CD4-positive, alpha-beta T cell treated with Interferon gamma for 1 hour (primary cell): ENCODE measurements around the gene CFAP43.
"Not testable (repeated sequence)": the region's sequence is repeated elsewhere in the genome, so short reads cannot be mapped to it uniquely, and the experiment has no call there.

ENCODE experiments used
- DNase-seq: peaks from one replicate; pipeline ENCODE4 v3.0.0-alpha.2; 2020

CFAP43 gene

DNA sequence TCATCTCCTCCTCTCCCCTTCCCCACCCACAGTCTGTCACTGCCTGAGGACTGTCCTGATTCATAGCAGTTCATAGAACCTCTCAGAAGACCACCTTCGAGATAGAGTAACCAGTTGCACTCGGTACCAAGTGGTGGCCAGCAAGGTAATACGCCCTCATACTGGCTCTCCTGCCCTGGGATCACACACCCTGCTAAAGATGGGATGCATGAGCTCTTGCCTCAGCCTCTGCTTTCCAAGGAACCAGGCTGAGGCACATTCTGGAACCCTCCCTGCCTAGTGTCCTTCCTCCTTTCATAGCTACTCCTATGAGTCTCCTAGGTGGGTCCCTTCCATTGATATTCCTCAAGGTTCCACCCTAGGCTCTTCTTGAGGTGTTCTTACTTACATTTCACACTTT, 15.5 kb downstream of the CFAP43 start:
- DNase-seq = no peak

DNA sequence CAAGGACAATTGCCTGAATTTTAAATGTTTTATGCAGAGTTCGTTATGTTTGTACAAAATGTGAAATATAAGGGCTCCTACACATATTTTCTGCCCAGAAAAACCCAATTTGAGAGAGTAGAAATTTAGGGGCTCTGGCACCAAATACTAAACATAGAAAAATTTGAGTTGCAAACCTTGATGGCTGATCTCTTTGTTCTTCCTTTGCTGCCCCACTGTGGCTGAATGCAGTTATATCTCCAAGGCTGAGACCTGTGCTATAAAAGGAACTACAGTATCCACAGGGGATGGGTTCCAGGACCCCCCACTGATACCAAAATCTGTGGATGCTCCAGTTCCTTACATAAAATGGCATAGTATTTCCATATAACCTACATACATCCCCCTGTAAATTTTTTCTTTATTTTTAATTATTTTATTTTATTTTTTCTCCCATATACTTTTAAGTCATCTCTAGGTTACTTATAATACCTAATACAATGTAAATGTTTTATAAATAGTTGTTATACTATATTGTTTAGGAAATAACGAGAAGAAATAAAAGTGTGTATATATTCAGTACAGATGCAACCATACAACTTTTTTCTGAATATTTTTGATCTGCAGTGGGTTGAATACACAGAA, 22.5 kb downstream of the CFAP43 start:
- peak; percentile 2 for DNase-seq

DNA sequence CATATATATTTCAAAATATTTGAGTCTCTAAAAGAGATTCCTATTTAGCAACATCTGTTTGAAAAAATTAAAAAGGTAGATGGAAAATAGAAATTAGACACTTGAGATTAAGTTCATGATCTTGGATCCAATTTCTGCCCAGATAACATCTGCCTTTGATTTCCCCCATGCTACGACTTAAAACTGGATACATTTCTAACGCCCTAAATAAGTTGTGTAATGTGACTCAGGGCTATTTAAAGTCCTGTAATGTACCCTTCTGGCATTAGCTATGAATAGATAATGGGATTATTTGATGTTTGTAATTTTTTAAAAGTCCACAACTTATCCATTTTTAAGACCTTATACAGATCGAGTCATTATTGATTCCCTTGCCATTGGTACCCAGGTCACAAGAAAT, 23.4 kb downstream of the CFAP43 start:
- DNase-seq = no peak

DNA sequence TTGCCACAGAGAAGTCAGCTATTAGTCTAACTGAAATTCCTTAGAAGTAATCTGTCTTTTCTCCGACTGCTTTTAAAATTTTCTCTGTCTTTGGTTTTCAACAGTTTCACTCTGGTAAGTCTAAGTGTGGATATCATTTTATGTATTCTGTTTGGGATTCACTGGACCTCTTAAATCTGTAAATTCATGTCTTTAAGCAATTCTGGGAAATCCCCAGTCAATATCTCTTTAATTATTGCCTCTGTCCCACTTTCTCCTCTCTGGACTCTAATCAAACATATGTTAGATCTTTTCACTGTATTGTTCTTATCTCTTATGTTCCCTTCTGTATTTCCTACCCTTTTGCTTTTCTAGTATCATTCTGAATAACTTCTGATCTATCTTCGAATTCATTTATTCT, 29.9 kb downstream of the CFAP43 start:
- no peak for DNase-seq

DNA sequence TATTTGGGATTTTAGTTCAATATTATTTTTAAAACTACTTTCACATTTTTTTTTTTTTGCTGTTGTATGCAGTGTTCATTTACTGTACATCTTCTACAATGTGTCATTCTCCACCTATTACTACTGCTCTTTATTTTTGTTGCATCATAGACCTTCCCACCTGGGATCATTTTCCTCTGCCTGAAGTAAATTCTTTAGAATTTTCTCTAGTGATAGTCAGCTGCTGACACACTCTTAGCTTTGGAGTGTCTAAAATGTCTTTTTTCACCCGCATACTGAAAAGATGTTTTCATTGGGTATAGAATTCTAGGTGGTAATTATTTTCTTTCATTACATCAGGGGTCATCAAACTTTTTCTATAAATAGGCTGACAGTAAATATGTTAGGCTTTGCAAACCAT, 30.5 kb downstream of the CFAP43 start:
- DNase-seq = no peak

DNA sequence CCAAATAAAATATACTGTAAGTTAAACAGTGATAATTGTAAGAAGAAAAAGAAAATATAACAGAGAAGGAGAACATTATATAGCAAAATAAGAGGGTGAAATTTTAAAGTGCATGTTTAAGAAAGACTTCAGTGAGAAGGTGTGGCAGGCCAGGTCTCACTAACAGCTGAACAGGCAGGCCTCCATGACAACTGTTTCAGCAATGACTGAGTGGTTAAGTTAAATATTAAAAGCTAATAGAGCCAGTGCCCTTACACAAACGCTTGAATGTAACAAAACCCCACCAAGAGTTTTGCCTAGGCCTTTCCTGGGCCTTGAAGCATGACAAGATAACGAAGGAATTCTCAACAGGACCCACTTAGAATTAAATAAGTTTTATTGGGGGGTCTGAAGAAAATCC, 32.6 kb downstream of the CFAP43 start:
- DNase-seq = no peak

DNA sequence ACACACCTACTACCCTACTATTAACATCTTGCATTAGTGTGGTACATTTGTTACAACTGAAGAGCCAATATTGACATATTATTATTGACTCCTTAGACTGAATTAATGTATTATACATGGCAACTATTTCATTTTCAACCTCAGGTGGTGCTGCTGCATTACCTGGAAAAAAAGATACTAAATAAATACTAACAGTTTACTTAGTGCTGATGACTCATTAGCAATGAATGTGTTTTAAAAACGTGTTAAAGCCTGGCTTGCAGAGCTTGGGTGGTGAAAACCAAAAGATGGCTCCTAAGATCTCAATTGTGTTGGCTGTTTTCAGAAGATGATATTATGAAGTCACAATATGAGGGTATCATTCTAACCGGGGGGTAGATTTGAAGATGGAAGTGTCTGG, 34.8 kb downstream of the CFAP43 start:
- no peak for DNase-seq

DNA sequence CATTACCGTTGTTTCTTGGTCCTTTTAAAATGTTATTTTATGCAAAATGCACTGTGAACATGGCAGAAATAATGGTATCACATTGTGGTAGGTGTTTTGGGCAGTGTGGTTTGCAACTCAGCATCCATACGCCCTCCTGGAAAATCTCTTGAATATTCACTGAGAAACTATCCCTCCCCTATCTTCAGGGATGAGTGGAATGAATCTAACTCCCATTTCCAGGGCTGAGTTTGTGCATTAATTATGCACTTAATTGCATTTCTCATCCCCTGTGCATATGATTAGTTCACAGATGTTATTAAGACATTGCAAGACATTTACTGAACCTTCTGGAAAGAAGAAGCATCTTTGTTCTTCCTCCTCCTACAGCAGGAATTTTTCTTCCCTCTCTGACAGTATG, 36.5 kb downstream of the CFAP43 start:
- DNase-seq = no peak

DNA sequence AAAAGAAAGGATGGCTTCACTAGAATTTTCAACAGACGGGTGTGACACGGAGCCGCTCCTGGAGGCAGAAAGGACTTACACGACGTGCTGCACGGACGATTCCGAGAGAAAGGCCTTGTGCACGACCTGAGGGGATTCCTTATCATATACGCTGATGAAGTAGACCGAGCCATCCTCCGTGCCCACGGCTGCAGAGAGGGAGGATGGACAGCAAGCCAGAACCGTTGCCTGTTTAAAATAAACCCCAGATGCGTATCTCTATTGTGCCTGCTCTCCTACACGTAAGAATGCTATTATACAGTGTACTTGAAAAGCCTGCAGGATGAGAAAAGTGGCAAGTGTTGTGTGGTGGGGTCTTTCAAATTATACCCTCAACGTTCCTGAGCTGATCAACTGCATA, 38.4 kb downstream of the CFAP43 start:
- no peak for DNase-seq

DNA sequence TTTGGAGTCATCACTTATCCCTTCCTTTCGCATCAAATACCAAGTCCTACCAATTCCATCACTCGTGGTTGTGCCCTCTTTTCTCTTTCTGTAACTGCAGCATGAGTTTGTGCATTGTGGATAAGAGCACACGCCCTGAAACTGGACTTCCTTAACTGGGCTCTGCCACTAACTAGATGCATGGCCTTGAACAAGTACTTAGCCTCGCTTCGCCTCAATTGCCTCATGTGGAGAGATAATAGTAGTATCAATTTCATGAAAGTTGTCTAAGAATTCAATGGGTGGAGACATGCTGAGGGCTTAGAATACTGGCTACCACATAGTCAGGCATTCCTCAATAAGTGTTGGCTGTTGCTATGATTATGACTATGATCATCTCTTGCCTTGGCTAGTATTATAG, 41.5 kb downstream of the CFAP43 start:
- DNase-seq = no peak

DNA sequence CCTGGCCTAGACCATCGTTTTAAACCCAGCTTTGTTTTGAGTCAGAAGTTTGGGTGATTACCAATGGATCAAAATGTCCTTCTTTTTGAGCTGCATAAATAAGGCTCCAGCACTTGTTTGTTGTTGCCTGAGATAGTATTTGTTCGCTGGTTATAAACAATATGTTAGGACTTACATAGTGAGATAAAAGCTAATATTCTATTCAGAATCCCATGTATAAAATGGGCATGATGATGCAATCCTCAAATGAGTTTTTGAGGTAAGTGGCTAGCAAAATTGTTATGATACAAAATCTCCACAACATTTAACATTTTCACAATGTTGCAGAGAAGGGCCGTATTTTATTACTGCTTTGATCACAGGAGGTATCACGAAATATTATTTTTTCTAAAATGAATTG, 48.5 kb downstream of the CFAP43 start:
- DNase-seq = no peak

DNA sequence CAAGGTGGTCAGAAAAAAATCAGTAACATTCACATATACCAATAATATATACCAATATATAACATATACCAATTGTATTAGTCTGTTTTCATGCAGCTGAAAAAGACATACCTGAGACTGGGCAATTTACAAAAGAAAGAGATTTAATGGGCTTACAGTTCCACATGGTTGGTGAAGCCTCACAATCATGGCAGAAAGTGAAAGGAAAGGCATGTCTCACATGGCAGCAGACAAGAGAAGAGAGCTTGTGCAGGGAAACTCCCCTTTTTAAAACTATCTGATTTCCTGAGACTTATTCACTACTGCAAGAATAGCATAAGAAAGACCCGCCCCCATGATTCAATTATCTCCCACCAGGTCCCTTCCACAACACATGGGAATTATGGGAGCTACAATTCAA, 58.0 kb downstream of the CFAP43 start:
- not testable (repeated sequence) for DNase-seq

DNA sequence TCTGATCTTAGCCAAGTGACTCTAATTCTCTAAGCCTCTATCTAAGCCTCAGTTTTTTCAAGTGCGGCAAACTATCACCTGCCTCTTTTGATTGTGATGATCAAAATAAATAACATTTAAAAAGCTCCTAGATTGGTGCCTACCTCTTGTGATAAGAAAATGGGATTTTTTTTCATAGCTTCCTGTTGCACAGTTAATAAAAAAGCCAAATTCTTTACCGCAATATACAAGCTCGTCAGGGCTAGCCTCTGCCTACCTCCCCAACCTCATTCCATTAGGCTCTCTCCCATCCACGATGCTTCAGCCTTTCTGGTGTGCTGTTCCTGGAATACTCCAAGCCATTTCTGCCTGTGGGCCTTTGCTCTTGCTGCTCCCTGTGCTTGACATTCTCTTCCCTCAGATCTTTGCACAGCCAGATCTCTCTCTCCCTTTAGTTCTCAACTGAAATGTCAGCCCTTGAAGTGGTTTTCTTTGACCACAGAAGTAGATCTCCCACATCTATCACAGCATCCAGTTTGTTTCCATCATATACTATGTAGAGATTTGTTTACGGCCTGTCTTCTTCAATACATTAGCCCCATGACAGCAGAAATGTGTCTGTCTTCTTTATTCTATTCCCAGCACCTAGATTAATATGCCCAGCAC, 61.4 kb downstream of the CFAP43 start:
- no peak for DNase-seq

DNA sequence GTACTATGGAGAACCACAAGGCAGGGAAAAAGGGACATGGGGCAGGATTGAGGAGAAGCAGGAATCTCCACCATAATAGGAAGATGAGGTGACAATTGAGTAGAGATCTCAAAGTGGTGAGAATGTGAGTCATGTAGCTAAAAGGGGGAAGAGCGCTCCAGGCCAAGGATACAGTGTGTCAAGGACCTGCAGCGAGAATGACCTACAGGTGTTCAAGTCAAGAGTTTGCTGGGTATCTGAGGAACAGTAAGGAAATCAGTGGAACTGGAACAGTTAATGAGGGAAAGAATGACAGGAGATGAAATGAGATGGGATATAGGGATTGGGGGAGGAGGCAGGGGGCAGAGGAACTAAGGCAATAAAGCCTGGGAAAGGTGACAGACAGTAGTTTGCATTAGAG, 76.6 kb downstream of the CFAP43 start:
- DNase-seq = no peak

DNA sequence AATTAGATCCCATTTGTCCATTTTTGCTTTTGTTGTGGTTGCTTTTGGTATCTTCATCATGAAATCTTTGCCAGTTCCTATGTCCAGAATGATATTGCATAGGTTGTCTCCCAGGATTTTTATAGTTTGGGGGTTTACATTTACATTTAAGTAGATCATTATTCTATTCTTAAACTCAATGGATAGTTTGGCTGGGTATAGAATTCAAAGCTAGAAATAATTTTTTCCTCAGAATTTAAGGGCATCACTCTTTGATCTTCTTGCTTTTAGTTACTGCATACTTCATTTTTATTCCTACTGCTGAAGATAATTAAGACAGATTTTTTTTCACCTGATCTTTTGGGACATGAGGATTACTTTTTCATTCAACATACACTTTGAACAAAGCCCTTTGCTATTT, 80.4 kb downstream of the CFAP43 start:
- DNase-seq = no peak

DNA sequence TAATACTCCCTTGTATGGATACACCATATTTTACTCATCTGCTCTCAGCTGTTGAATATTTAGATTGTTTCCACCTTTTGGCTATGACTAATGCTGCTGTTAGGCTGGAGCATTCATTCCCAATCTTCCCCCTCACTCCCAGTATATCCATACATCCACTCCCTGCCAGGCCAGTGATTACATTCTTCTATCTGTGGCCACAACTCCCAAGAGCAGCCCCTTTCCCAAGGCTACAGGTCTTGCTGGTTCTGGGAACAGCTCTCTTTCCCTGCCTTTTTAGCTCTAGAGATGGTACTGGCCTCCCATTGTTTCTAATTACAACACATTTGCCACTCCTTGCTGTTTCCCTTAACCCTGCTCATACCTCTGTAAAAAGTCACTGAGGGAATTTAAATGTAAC, 82.0 kb downstream of the CFAP43 start:
- no peak for DNase-seq

DNA sequence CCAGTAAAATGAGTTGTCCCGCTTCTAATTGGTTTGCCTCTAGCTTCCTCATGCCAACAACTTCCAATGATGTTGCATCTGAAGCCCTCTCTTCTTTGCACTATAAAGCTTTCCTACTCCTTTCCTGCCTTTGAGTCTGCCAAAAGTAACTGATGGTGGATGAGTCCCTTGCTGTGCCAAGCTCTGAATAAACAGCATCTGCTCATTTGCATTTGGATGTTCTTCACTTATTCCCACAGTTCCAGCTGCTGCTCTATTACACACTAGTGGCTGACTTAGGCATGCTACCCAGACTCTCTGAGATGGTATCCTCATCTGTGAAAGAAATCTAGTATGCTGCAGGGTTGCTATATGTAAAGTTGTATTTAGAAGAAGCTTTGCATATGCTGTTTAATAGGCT, 85.3 kb downstream of the CFAP43 start:
- no peak for DNase-seq

DNA sequence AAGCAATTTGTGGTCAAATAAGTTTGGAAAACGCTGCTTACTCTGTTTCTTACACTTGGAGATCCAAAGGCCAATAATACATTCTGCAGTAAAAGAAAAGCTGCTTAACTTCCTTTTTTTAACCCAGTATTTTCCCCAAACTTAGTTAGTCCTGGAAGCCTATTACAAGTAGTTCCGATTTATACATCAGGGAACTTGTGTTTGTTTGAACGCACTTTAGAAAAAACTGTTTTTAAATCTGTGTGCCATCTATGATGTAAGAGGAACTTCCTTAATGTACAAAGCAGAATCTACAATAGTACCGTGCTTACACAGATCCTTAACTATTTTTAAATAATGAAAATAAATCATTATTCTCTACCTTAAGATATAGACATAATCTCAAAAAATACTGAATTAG, 87.2 kb downstream of the CFAP43 start:
- no peak for DNase-seq

DNA sequence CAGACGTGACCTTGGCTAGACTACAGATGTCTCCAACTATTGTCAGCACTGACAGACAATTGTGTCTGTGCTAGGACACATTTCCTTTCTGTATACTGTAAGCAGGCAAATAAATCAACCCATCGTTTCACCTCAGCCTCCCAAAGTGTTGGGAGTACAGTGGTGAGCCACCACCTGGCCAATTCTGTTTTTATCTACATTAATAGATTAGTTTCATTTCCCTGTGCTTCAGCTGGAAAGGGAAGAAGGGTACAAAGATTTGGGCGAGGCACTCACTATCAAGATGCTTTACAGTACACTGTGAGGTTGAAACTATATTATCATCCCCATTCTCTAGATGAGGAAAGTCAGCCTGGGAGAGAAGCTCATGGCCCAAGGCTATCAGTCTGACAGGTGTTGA, 88.3 kb downstream of the CFAP43 start:
- DNase-seq = no peak

DNA sequence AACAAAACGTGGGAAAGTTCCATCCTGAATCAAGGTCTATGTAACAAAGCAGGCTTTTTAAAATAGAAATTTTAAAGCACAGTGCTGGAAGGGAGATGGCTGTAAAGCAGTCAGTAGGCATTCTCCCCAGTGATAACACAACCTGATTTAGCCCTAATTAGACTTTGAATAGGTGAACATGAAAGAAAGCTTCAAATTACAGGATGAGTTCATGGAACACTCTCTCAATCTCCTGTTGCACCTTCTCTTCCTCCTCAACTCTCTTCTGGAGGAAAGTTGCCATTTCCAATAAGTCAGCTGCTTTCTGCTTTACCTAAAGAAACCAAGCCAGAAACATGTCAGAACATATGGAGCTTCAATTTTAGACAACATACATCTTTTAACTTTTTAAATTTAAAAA, 90.1 kb downstream of the CFAP43 start:
- no peak for DNase-seq

DNA sequence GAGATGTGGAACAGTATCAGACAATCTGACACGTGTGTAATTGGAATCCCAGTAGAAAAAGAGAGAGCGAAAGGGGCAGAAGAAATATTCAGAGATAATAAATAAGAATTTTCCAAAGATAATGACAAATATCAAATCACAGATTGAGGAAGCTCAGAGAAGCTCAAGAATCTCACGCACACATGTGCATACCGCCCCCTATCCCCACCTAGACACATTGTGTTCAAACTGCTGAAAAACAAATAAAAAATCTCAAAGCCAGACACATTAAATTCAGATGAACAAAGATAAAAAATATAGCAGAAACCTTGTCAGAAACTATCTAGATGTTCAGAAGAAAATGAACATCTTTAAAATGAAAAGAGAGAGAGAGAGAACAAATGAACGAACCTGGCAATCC, 92.9 kb downstream of the CFAP43 start:
- DNase-seq = no peak

DNA sequence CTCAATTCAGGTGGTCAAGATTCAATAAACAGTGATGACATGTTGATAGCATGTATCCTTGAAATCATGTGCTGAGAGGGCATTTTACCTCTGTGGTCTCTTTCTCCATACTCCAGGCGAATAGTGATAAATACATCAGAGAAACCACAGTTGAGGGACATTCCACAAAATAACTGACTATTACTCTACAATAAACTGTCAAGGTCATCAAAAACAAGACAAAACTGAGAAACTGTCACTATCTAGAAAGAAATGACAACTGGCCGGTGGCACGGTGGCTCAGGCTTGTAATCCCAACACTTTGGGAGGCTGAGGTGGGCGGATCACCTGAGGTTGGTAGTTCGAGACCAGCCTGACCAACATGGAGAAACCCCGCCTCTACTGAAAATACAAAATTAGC, 94.0 kb downstream of the CFAP43 start:
- DNase-seq = no peak

DNA sequence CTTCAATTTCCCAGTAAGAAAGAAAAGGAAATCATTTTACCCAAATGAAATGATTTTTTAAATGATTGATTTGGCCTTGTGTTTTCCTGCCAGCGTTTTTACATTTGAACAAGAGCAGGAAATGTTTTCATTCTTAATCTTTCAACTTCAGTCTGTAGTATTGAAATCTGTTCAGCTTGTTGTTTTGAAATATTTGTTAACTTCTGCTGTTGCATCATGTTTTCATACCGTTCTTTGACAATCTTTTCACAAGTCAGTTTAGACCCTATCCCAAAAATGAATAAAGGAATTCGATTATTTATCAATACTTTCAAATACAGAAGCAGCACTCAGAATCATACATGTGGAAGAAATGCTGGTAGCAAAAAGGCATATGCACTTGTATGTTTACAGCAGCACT, 102.1 kb downstream of the CFAP43 start:
- no peak for DNase-seq

DNA sequence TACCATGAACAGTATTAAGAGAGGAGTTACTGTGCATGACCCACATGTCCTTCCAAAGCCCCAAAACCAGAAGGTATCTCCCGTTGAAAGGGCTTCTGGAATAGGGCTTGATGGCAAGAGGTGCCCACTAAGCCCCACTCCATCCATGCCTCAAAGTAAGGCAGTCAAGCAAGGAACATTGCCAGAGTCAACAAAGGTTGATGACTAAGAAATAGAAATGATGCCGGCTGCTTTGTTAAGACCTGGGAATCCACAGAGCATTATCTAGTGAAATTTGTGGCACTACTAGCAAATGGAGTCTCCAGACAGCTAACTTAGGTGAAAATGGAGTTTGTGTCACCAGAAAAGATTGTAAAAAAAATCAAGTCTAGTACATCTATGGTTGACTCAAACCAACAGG, 104.0 kb downstream of the CFAP43 start:
- no peak for DNase-seq

DNA sequence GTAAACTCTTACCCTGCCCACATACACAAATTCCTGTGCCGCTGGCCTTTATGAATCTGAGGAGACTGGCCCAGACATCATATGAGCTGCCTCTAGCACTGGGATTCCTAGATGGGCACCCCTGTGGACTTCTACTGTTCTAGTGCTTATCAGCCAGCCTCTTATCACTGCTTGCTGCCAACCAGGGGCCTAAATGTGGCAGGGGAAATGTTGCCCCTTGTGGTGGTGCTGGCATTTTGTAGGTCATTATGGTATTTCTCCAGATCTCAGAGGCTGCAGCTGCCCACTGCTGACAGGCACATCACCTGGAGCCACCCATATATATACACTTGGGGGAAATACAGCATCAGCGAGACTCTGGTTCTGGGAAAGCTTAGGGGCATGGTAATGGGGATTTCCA, 104.8 kb downstream of the CFAP43 start:
- no peak for DNase-seq
